Right lobe of liver (tissue), 6 donors: ENCODE measurements around the gene ONECUT1. TPM values are rescaled to one million over a fixed set of nuclear protein-coding genes. Genes with fewer than 3 reads are reported as not detected.

Experiments used
- ATAC-seq, 4 donors: fragments of 200-7000 bp; cut with Tn5 transposase; one replicate each; pipeline ENCODE4 v1.9.1; 2020; ENCODE audit warnings: mild to moderate bottlenecking in 4 of 4, moderate library complexity in 4 of 4
- DNase-seq, 3 donors: peaks; one replicate each; pipeline ENCODE4 v3.0.0-alpha.2; 2020
- H3K27ac ChIP-seq, 3 donors: fragments of 200-600 bp; one replicate each; pipeline ENCODE4 v1.8.0; 2022
- H3K27me3 ChIP-seq, 2 donors: fragments of 200-600 bp; one replicate each; pipeline ENCODE4 v1.8.0; 2022
- H3K36me3 ChIP-seq, 4 donors: fragments of 200-600 bp; sonication (generic) in 1 of 4; one replicate each; pipeline versions ENCODE4 v1.5.1 to v1.8.0; 2017 to 2022; ENCODE audit warnings: control low read depth in 1 of 4
- H3K4me1 ChIP-seq, 4 donors: fragments of 200-600 bp; sonication (generic) in 1 of 4; one replicate each; pipeline versions ENCODE4 v1.5.1 to v1.8.0; 2017 to 2022; ENCODE audit warnings: control low read depth in 1 of 4
- H3K4me3 ChIP-seq, 3 donors: fragments of 200-600 bp; one replicate each; pipeline ENCODE4 v1.8.0; 2022
- H3K9me3 ChIP-seq, 4 donors: fragments of 200-600 bp; sonication (generic) in 1 of 4; one replicate each; pipeline versions ENCODE4 v1.5.1 to v1.8.0; 2017 to 2022; ENCODE audit warnings: control low read depth in 1 of 4
- CTCF ChIP-seq, 4 donors: fragments of 200-600 bp in 3 of 4; fragments of 450-650 bp in 1 of 4; IDR thresholded peaks; one replicate each; pipeline versions ENCODE4 v1.5.1 to v1.8.0; 2016 to 2022; ENCODE audit warnings: antibody characterized with exemption in 4 of 4, mild to moderate bottlenecking in 2 of 4
- POLR2A ChIP-seq: fragments of 450-650 bp; IDR thresholded peaks from one replicate; pipeline ENCODE4 v1.6.1; 2017; ENCODE audit warnings: antibody characterized with exemption, mild to moderate bottlenecking
- WGBS: methylation state at CpG from one replicate; pipeline ENCODE4 v1.1.6; 2018; ENCODE audit warnings: low coverage, low lambda C conversion rate; ENCODE audit not compliant: insufficient coverage; ENCODE audit errors: missing lambda C conversion rate; 5-methylcytosine and 5-hydroxymethylcytosine counted together
- intact Hi-C, 2 donors: fragments of 100-400 bp; cut with DNase I; formaldehyde crosslinking; loops; one replicate each; pipeline versions ENCODE4 v1.11.2 to v1.14.1; 2022
- total RNA-seq, 6 experiments: library from RNA; depleted of rRNA in 2 of 6; stranded (reverse); fragments of >200 nt in 2 of 6; fragmentation: NEBNext Ultra II Directional in 3 of 6; extraction: Animal tissue kit (Norgen Biotek cat#: 25700) in 3 of 6; gene quantifications; one replicate each; pipeline versions ENCODE4 v1.1.0 to v1.2.4, GENCODE V29; 2016 to 2023
- donor health status: DM: no; HTN: yes; CAD: no.
- donor health status: DM: no; HTN: no; CAD: no.
- donor health status: DM: no; HTN: no; CAD: no.
- donor health status: DM: no; HTN: yes; CAD: no.
- donor health status: DM: no; HTN: yes; CAD: no.

ONECUT1 gene
- total RNA-seq, 6 experiments from 2014 or later = 41.3 to 58.2 (median 52.5) TPM

- TF ChIP-seq POLR2A (no peak), CTCF (IDR thresholded peaks at IDR 0.05) (peak in 1 of 4 donors; percentile 18)
- ATAC-seq = peak; percentile 35 to 60 (median 47)
- peaks cover 0 to 15% (median under 1%) of the 10 kb centered on the region in 4 donors for H3K4me1 ChIP-seq
- peak; percentile 79 to 92 (median 91) for DNase-seq
- no peaks in the 10 kb centered on the region for H3K9me3 ChIP-seq
- WGBS = 0% methylated on average over 6 of the region's 28 CpGs
- H3K27me3 ChIP-seq = no peaks in the 10 kb centered on the region
- peak overlapping the region; percentile 82 to 98 (median 83) for H3K27ac ChIP-seq
- intact Hi-C loops = loop anchor here (5.0 to 10.0 kb wide), 4 partner anchors 178 to 668 kb away; no protein-coding TSS in a partner anchor
- peak overlapping the region; percentile 66 to 82 (median 81) for H3K4me3 ChIP-seq
- no peaks in the 10 kb centered on the region for H3K36me3 ChIP-seq
Observed at GRCh38 chr15:52786436-52787122, 3.6 kb downstream of the ONECUT1 start.

- DNase-seq (peak; percentile 72 to 86 (median 84)), ATAC-seq (peak; percentile 19 to 47 (median 34))
- Histone ChIP-seq H3K4me3 (peak overlapping the region; percentile 66 to 82 (median 81)), H3K27ac (peak overlapping the region; percentile 82 to 98 (median 83)), H3K36me3 (no peaks in the 10 kb centered on the region), H3K9me3 (no peaks in the 10 kb centered on the region), H3K27me3 (no peaks in the 10 kb centered on the region), H3K4me1 (peaks cover 0 to 23% (median 4%) of the 10 kb centered on the region in 4 donors)
- intact Hi-C loops = loop anchor here (5.0 to 10.0 kb wide), 4 partner anchors 179 to 669 kb away; no protein-coding TSS in a partner anchor
- peak; percentile 40 for TF ChIP-seq POLR2A
- TF ChIP-seq CTCF (IDR thresholded peaks at IDR 0.05) = no peak
- WGBS = 2% methylated on average over 17 of the region's 27 CpGs
Observed at GRCh38 chr15:52785672-52786406, 4.3 kb downstream of the ONECUT1 start.

- Histone ChIP-seq H3K9me3 (no peaks in the 10 kb centered on the region), H3K4me3 (peak overlapping the region; percentile 66 to 82 (median 81)), H3K36me3 (no peaks in the 10 kb centered on the region), H3K4me1 (peaks cover 0 to 29% (median 7%) of the 10 kb centered on the region in 4 donors), H3K27me3 (no peaks in the 10 kb centered on the region), H3K27ac (peak overlapping the region; percentile 82 to 98 (median 83))
- WGBS = 0% methylated on average over 8 of the region's 64 CpGs
- DNase-seq (peak; percentile 84 to 96 (median 94)), ATAC-seq (peak; percentile 48 to 70 (median 56))
- intact Hi-C loops = loop anchor here (5.0 to 10.0 kb wide), 5 partner anchors 180 to 670 kb away; no protein-coding TSS in a partner anchor
- TF ChIP-seq CTCF (IDR thresholded peaks at IDR 0.05) (no peak), POLR2A (peak; percentile 60)
Observed at GRCh38 chr15:52784799-52785671, 5.1 kb downstream of the ONECUT1 start.
